Breast epithelium (tissue), 4 donors: ENCODE data around the gene BEAN1. TPM values are rescaled to one million over a fixed set of nuclear protein-coding genes. Genes with fewer than 3 reads are reported as not detected.

Experiments
- DNase-seq, 2 donors: peaks; one replicate each; pipeline ENCODE4 v3.0.0-alpha.2; 2019; ENCODE audit warnings: low spot score in 2 of 2
- H3K27ac ChIP-seq, 2 donors: fragments of 200-600 bp; sonication (generic) in 1 of 2; one replicate each; pipeline ENCODE4 v1.5.1; 2016 to 2019; ENCODE audit warnings: mild to moderate bottlenecking in 1 of 2
- H3K27me3 ChIP-seq, 2 donors: fragments of 200-600 bp; sonication (generic) in 1 of 2; one replicate each; pipeline versions ENCODE4 v1.5.1 to v1.6.0; 2017 to 2019; ENCODE audit warnings: control low read depth in 1 of 2, mild to moderate bottlenecking in 1 of 2
- H3K36me3 ChIP-seq: fragments of 200-600 bp; one replicate; pipeline ENCODE4 v1.5.1; 2019
- H3K4me1 ChIP-seq, 2 donors: fragments of 200-600 bp; sonication (generic); one replicate each; pipeline ENCODE4 v1.5.1; 2016 to 2019; ENCODE audit warnings: control low read depth in 1 of 2
- H3K4me3 ChIP-seq, 3 donors: fragments of 200-600 bp; sonication (generic); 1 replicate in 2 of 3; 2 replicates in 1 of 3; pipeline ENCODE4 v1.5.1; 2016 to 2019; ENCODE audit warnings: mild to moderate bottlenecking in 3 of 3, moderate library complexity in 2 of 3
- H3K9me3 ChIP-seq, 2 donors: fragments of 200-600 bp; sonication (generic) in 1 of 2; one replicate each; pipeline ENCODE4 v1.5.1; 2016 to 2019; ENCODE audit warnings: control low read depth in 1 of 2
- CTCF ChIP-seq, 3 donors: fragments of 450-650 bp; IDR thresholded peaks; one replicate each; pipeline ENCODE4 v1.5.1; 2016 to 2017; ENCODE audit warnings: antibody characterized with exemption in 3 of 3, mild to moderate bottlenecking in 3 of 3, moderate library complexity in 3 of 3
- POLR2A ChIP-seq: fragments of 450-650 bp; IDR thresholded peaks from one replicate; pipeline ENCODE4 v1.6.1; 2016; ENCODE audit warnings: antibody characterized with exemption, mild to moderate bottlenecking, moderate library complexity
- POLR2AphosphoS5 ChIP-seq, 3 donors: sonication (generic); formaldehyde crosslinking; IDR thresholded peaks; one replicate each; pipeline ENCODE4 v1.6.1; 2017; ENCODE audit warnings: antibody characterized with exemption in 3 of 3
- intact Hi-C: fragments of 100-400 bp; cut with DNase I; formaldehyde crosslinking; loops from one replicate; pipeline ENCODE4 v1.15.1; 2023; ENCODE audit warnings: low total_unique reads
- total RNA-seq, 3 donors: library from RNA; depleted of rRNA; stranded (reverse); fragments of >200 nt; gene quantifications; one replicate each; pipeline ENCODE4 v1.1.0, GENCODE V29; 2016

Gene BEAN1
- total RNA-seq, 3 donors from 2014 or later = 0.16 to 3.5 TPM; not detected in 1

GRCh38 chr16:66397736-66398433 is 29.2 kb upstream of the BEAN1 start:
- Histone ChIP-seq H3K4me1 (no peaks in the 10 kb centered on the region), H3K4me3 (no peak overlapping the region), H3K27ac (no peak overlapping the region), H3K9me3 (no peaks in the 10 kb centered on the region), H3K27me3 (peaks cover 0 to 2% of the 10 kb centered on the region in 2 donors), H3K36me3 (no peaks in the 10 kb centered on the region)
- intact Hi-C loops = no loop called here
- no peak for DNase-seq
- no peak for TF ChIP-seq POLR2A
- TF ChIP-seq CTCF (IDR thresholded peaks at IDR 0.05) = no peak
- TF ChIP-seq POLR2AphosphoS5 (IDR thresholded peaks at IDR 0.05) = no peak

- no peak for TF ChIP-seq POLR2A
- TF ChIP-seq CTCF (IDR thresholded peaks at IDR 0.05) = no peak
- TF ChIP-seq POLR2AphosphoS5 (IDR thresholded peaks at IDR 0.05) = no peak
- Histone ChIP-seq H3K4me1 (no peaks in the 10 kb centered on the region), H3K27me3 (peaks cover 0 to 2% of the 10 kb centered on the region in 2 donors), H3K9me3 (no peaks in the 10 kb centered on the region), H3K4me3 (no peak overlapping the region), H3K36me3 (no peaks in the 10 kb centered on the region), H3K27ac (no peak overlapping the region)
- DNase-seq = no peak
- intact Hi-C loops = no loop called here
These were observed 28.1 kb upstream of the BEAN1 start for GRCh38 chr16:66399031-66399430.

- H3K9me3 ChIP-seq = no peaks in the 10 kb centered on the region
- no peak for TF ChIP-seq CTCF (IDR thresholded peaks at IDR 0.05)
- TF ChIP-seq POLR2A = no peak
- H3K4me1 ChIP-seq = no peaks in the 10 kb centered on the region
- peaks cover 0 to 2% of the 10 kb centered on the region in 2 donors for H3K27me3 ChIP-seq
- no peak overlapping the region for H3K27ac ChIP-seq
- no peak for DNase-seq
- H3K4me3 ChIP-seq = no peak overlapping the region
- no peaks in the 10 kb centered on the region for H3K36me3 ChIP-seq
- intact Hi-C loops = loop anchor here (10.0 kb wide), 1 partner anchor 465 kb away; no protein-coding TSS in a partner anchor
These were observed 27.2 kb upstream of the BEAN1 start for GRCh38 chr16:66399930-66400329.

GRCh38 chr16:66400503-66401380 is 26.4 kb upstream of the BEAN1 start:
- DNase-seq = no peak
- no peaks in the 10 kb centered on the region for H3K36me3 ChIP-seq

More at GRCh38 chr16:66400503-66401380, 26.4 kb upstream of the BEAN1 start:
- Histone ChIP-seq H3K27me3 (peaks cover 0 to 2% of the 10 kb centered on the region in 2 donors), H3K9me3 (no peaks in the 10 kb centered on the region), H3K4me1 (no peaks in the 10 kb centered on the region), H3K27ac (no peak overlapping the region), H3K4me3 (no peak overlapping the region)
- TF ChIP-seq POLR2A (no peak), POLR2AphosphoS5 (IDR thresholded peaks at IDR 0.05) (no peak), CTCF (IDR thresholded peaks at IDR 0.05) (no peak)
- intact Hi-C loops = loop anchor here (10.0 kb wide), 1 partner anchor 464 kb away; no protein-coding TSS in a partner anchor
